HepG2 (cell line): ENCODE data around the gene NEU4.

ENCODE experiments used
- FOXM1 ChIP-seq: sonication (generic); formaldehyde crosslinking; IDR thresholded peaks from 2 replicates; pipeline ENCODE4 v1.5.0; 2020; ENCODE audit warnings: missing genetic modification reagents
- POLR2A ChIP-seq, 2 experiments: IDR thresholded peaks; 2 replicates each; pipeline ENCODE4 v1.6.1; 2011; ENCODE audit warnings: low read depth in 2 of 2, low read length in 2 of 2, mild to moderate bottlenecking in 1 of 2, moderate library complexity in 1 of 2; ENCODE audit not compliant: insufficient read depth in 1 of 2
- ZNF766 ChIP-seq: sonication (generic); formaldehyde crosslinking; IDR thresholded peaks from 2 replicates; pipeline ENCODE4 v1.5.0; 2020; ENCODE audit warnings: missing genetic modification reagents, borderline replicate concordance
- TF ChIP-seq, protein P1 (sequence below), 2 experiments: sonication (generic) in 1 of 2; formaldehyde crosslinking in 1 of 2; IDR thresholded peaks; 2 replicates each; pipeline versions ENCODE4 v1.5.1 to v1.6.1; 2011 to 2020; ENCODE audit warnings: borderline replicate concordance in 1 of 2, low read depth in 1 of 2, low read length in 1 of 2, mild to moderate bottlenecking in 1 of 2, missing genetic modification reagents in 1 of 2, moderate library complexity in 1 of 2
- TF ChIP-seq, protein P2 (sequence below): sonication (generic); formaldehyde crosslinking; IDR thresholded peaks from 2 replicates; pipeline ENCODE4 v1.5.0; 2020; ENCODE audit warnings: mild to moderate bottlenecking, missing genetic modification reagents, moderate library complexity
- TF ChIP-seq, protein P3 (sequence below): sonication (generic); formaldehyde crosslinking; IDR thresholded peaks from 2 replicates; pipeline ENCODE4 v1.4.0; 2020; ENCODE audit warnings: missing genetic modification reagents
- TF ChIP-seq, protein P4 (sequence below): sonication (generic); formaldehyde crosslinking; conservative IDR thresholded peaks from 2 replicates; pipeline ENCODE4 v1.8.0; 2022; ENCODE audit warnings: low read depth, missing genetic modification reagents

DNA sequence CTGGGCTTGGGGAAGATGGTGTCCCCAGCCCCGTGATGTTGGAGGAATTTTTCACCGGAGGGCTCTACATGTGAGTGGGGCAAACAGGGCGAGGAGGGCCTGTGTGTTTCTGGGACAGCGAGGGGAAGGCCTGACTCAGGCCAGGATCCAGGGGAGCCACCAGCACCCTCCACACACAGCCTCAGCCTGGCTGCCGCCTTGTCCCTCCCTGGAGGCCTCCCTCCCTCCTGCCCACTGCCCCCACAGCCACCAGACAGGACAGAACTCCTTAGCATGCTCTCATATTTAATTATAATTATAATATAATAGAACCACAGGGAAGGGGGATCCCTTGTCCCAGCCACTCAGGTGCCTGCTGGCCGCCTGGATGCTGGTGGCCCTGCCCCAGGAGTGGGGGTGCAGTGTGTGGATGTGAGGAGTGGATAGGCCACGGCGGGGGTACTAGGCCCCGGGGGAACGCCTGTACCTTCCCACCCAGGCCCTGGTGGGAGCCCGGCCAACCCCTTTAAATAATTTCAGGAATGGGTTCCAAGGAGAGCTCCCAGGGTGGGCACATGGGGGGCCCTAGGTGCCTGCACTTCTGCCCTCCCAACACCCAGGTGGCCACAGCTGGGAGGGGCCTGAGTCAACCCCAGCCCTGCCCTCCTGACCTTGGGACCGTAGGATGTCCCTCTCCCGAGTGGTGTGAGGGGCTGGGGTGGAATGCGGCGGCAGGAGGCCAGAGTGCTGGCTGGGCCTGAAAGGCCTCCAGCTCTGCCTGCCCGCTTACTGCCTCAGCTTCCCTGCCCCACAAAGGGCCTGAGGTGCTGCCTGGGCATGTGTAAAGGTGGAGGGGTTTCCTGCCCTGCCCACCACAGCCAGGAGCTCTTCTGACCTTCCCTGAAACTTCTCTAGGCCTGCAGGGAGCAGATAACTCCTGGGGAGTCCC is 40.9 kb downstream of the NEU4 start:
- TF ChIP-seq POLR2A (IDR thresholded peaks at IDR 0.05; ENCODE audit: insufficient read depth in 1 of 2, low read depth in 2 of 2, low read length in 2 of 2) (no peak), ZNF766 (CRISPR knock-in tag) (no peak), FOXM1 (CRISPR knock-in tag) (no peak)
- TF ChIP-seq, protein P1, sequence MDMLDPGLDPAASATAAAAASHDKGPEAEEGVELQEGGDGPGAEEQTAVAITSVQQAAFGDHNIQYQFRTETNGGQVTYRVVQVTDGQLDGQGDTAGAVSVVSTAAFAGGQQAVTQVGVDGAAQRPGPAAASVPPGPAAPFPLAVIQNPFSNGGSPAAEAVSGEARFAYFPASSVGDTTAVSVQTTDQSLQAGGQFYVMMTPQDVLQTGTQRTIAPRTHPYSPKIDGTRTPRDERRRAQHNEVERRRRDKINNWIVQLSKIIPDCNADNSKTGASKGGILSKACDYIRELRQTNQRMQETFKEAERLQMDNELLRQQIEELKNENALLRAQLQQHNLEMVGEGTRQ (IDR thresholded peaks at IDR 0.05; ENCODE audit: low read depth, low read length) = no peak
- TF ChIP-seq, protein P1 (CRISPR knock-in tag; IDR thresholded peaks at IDR 0.05; ENCODE audit: borderline replicate concordance) = no peak
- TF ChIP-seq, protein P2, sequence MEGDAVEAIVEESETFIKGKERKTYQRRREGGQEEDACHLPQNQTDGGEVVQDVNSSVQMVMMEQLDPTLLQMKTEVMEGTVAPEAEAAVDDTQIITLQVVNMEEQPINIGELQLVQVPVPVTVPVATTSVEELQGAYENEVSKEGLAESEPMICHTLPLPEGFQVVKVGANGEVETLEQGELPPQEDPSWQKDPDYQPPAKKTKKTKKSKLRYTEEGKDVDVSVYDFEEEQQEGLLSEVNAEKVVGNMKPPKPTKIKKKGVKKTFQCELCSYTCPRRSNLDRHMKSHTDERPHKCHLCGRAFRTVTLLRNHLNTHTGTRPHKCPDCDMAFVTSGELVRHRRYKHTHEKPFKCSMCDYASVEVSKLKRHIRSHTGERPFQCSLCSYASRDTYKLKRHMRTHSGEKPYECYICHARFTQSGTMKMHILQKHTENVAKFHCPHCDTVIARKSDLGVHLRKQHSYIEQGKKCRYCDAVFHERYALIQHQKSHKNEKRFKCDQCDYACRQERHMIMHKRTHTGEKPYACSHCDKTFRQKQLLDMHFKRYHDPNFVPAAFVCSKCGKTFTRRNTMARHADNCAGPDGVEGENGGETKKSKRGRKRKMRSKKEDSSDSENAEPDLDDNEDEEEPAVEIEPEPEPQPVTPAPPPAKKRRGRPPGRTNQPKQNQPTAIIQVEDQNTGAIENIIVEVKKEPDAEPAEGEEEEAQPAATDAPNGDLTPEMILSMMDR (CRISPR knock-in tag) = no peak
- TF ChIP-seq, protein P3, sequence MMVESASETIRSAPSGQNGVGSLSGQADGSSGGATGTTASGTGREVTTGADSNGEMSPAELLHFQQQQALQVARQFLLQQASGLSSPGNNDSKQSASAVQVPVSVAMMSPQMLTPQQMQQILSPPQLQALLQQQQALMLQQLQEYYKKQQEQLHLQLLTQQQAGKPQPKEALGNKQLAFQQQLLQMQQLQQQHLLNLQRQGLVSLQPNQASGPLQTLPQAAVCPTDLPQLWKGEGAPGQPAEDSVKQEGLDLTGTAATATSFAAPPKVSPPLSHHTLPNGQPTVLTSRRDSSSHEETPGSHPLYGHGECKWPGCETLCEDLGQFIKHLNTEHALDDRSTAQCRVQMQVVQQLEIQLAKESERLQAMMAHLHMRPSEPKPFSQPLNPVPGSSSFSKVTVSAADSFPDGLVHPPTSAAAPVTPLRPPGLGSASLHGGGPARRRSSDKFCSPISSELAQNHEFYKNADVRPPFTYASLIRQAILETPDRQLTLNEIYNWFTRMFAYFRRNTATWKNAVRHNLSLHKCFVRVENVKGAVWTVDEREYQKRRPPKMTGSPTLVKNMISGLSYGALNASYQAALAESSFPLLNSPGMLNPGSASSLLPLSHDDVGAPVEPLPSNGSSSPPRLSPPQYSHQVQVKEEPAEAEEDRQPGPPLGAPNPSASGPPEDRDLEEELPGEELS (CRISPR knock-in tag) = no peak
- TF ChIP-seq, protein P4, sequence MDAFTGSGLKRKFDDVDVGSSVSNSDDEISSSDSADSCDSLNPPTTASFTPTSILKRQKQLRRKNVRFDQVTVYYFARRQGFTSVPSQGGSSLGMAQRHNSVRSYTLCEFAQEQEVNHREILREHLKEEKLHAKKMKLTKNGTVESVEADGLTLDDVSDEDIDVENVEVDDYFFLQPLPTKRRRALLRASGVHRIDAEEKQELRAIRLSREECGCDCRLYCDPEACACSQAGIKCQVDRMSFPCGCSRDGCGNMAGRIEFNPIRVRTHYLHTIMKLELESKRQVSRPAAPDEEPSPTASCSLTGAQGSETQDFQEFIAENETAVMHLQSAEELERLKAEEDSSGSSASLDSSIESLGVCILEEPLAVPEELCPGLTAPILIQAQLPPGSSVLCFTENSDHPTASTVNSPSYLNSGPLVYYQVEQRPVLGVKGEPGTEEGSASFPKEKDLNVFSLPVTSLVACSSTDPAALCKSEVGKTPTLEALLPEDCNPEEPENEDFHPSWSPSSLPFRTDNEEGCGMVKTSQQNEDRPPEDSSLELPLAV (CRISPR knock-in tag) = no peak
